ENCODE results near the gene RXRA. TPM values are rescaled to one million over a fixed set of nuclear protein-coding genes. Genes with fewer than 3 reads are reported as not detected.

The RXRA gene
- polyA plus RNA-seq, 1 experiment = 12.0 TPM

DNA sequence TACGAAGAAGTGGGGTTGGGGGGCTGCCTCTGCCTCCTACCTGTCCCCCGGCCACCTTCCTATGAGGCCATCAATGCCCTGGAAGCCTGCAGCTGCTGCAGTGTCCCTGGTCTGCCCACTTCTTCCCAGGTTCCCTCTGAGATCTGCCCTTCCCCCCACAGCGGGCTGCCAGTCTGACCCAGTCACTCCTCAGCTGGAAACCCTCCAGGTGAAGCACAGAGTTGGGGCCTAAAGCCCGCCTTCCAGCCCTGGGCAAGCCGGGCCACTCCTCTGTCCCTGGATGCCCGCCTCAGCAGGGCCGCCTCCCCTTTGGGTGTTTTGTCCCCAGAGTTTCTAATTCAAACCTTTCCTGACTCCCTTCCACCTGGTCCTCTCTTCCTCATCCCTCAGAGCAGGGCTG, 137.0 kb downstream of the RXRA start:
- ChIA-PET POLR2A (interaction anchor here (0.6 kb wide), 1 partner anchor 183 kb away, joined by 3 read pairs; no protein-coding TSS in a partner anchor), CTCF (interaction anchor here (0.6 kb wide), 1 partner anchor 44 kb away, joined by 3 read pairs; no protein-coding TSS in a partner anchor)
- TF ChIP-seq, protein P1, sequence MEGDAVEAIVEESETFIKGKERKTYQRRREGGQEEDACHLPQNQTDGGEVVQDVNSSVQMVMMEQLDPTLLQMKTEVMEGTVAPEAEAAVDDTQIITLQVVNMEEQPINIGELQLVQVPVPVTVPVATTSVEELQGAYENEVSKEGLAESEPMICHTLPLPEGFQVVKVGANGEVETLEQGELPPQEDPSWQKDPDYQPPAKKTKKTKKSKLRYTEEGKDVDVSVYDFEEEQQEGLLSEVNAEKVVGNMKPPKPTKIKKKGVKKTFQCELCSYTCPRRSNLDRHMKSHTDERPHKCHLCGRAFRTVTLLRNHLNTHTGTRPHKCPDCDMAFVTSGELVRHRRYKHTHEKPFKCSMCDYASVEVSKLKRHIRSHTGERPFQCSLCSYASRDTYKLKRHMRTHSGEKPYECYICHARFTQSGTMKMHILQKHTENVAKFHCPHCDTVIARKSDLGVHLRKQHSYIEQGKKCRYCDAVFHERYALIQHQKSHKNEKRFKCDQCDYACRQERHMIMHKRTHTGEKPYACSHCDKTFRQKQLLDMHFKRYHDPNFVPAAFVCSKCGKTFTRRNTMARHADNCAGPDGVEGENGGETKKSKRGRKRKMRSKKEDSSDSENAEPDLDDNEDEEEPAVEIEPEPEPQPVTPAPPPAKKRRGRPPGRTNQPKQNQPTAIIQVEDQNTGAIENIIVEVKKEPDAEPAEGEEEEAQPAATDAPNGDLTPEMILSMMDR (IDR thresholded peaks at IDR 0.05; ENCODE audit: insufficient read depth, low read depth, low read length) = no peak
- no peaks in the 10 kb centered on the region for H3K36me3 ChIP-seq (ENCODE audit: control insufficient read depth, insufficient read depth, low read length)
- no peak for DNase-seq (ENCODE audit: low read depth)
- H3K27me3 ChIP-seq (ENCODE audit: control insufficient read depth, insufficient read depth, low read length) = no peaks in the 10 kb centered on the region
- H3K4me3 ChIP-seq (ENCODE audit: low read depth, low read length) = no peak overlapping the region

DNA sequence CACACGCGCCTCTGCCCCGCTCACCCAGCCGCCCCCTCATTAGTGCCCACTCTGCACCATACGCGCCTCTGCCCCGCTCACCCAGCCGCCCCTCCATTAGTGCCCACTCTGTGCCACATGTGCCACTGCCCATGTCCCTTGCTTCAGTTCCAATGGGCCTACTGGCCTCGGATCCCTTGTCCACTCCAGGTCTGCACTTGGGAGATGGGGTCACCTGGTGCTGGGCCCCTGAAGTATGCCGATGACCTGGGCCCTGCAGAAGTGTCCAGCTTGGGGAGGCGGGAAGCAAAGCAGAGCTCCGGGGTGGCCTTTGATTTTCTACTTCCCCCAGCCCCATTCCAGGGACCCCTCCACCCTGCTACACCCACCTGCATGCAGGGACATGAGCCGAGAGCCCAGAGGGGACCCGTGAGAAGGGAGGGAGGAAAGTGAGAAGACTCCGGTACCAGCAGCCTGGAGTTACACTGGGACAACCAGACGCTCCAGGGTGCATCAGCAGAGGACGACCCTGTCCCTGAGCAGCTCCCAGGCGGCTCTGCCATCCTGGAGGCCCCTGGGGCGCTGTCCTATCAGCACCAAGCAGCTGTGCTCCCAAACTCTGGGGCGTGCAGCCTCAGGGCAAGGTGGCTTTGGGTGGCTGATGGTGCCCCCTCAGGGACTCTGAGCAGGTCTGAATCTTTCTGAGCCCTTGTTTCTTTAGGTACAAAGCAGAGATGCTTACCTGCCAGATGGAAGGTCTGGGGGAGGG, 140.8 kb downstream of the RXRA start:
- CTCF ChIA-PET = no interaction called here
- Histone ChIP-seq H3K36me3 (ENCODE audit: control insufficient read depth, insufficient read depth, low read length) (no peaks in the 10 kb centered on the region), H3K27me3 (ENCODE audit: control insufficient read depth, insufficient read depth, low read length) (no peaks in the 10 kb centered on the region), H3K4me3 (ENCODE audit: low read depth, low read length) (no peak overlapping the region)
- POLR2A ChIA-PET = no interaction called here
- no peak for DNase-seq (ENCODE audit: low read depth)
- TF ChIP-seq, protein P1 (IDR thresholded peaks at IDR 0.05; ENCODE audit: insufficient read depth, low read depth, low read length) = no peak

DNA sequence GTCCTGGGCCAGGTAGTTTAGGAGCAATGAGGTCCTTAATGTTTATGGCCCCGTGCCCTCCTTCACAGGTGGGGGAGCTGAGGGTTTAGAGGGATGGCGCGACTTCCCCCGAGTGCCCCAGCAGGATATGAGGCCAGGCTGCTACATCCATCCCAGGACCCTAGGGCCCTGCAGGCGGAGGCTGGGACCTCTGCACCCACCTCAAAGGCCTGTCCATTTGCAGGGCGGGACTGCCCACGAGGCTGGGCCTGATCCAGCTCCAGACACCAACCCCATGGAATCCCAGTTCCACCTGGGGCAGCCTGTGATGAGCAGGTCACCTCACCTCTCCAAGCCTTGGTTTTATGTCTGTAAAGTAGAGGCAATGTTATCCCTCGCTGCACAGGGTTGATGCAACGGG, 142.1 kb downstream of the RXRA start:
- Histone ChIP-seq H3K4me3 (ENCODE audit: low read depth, low read length) (no peak overlapping the region), H3K36me3 (ENCODE audit: control insufficient read depth, insufficient read depth, low read length) (no peaks in the 10 kb centered on the region), H3K27me3 (ENCODE audit: control insufficient read depth, insufficient read depth, low read length) (no peaks in the 10 kb centered on the region)
- DNase-seq (ENCODE audit: low read depth) = no peak
- POLR2A ChIA-PET = no interaction called here
- CTCF ChIA-PET = no interaction called here
- TF ChIP-seq, protein P1 (IDR thresholded peaks at IDR 0.05; ENCODE audit: insufficient read depth, low read depth, low read length) = no peak

DNA sequence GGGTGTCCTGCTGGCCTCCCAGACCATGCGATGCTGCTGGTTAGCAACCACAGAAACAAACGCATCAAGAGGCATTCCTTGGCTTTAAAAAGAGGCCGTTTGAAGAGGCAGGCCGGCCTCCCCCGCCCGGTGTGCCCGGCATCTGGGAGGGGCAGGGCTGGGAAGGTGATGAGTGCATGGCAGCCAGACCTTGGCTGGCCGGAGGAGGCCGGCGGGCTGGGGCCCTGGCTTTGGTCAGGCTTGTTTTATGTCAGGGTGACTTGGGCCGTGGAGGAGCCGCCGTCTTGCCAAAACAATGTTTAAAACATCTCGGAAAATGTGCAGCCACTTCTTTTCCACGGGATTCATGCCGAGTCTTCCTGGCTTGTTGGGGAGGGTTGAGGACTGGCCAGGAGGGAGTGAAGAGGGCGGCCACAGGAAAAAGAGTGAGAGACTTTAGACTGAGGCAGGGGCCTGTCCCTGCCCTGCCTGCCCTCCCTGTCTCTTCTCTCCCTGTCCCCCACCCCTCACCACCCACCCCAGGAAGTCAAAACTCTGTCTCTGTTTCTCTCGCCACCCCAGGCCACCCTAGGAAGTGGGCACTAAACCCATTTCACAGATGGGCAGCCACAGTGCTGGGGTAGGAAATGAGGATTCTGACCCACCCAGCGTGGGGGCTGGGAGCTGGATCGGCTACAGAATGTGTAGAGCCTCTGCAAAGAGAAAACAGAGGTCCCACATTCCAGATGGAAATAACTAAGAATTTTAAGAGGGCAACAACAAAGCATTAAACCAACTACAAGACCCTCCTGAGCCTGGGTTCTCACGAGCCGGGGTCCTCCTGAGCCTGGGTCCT, 143.0 kb downstream of the RXRA start:
- DNase-seq (ENCODE audit: low read depth) = no peak
- CTCF ChIA-PET = no interaction called here

DNA sequence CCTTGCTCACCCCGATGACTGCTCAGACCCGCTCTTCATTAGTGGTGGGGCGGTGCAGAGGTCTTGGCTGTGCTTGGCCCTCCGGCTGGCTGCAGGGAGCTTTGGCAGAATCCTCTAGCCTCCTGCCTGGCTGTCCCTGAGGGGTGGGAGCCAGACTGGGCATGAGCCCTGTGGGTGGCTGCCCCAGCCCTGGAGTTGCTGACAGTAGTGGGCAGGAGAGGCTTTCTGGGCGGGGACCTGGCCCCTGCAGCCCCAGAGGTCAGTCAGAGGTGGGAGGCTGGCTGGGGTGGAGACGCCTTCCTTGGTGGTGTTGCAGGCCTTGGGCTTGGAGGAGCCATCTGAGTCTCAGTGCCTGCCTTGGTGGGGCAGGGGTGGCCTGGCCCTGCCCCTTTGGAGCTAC, 146.0 kb downstream of the RXRA start:
- no peaks in the 10 kb centered on the region for H3K36me3 ChIP-seq (ENCODE audit: control insufficient read depth, insufficient read depth, low read length)
- no peaks in the 10 kb centered on the region for H3K27me3 ChIP-seq (ENCODE audit: control insufficient read depth, insufficient read depth, low read length)
- CTCF ChIA-PET = interaction anchor here (0.6 to 0.8 kb wide), 3 partner anchors 164 to 301 kb away, joined by 3 read pairs; no protein-coding TSS in a partner anchor
- DNase-seq (ENCODE audit: low read depth) = no peak
- POLR2A ChIA-PET = no interaction called here
- no peak overlapping the region for H3K4me3 ChIP-seq (ENCODE audit: low read depth, low read length)
- TF ChIP-seq, protein P1 (IDR thresholded peaks at IDR 0.05; ENCODE audit: insufficient read depth, low read depth, low read length) = no peak

More for the DNA sequence above, 143.0 kb downstream of the RXRA start:
- Histone ChIP-seq H3K4me3 (ENCODE audit: low read depth, low read length) (no peak overlapping the region), H3K36me3 (ENCODE audit: control insufficient read depth, insufficient read depth, low read length) (no peaks in the 10 kb centered on the region), H3K27me3 (ENCODE audit: control insufficient read depth, insufficient read depth, low read length) (no peaks in the 10 kb centered on the region)
- TF ChIP-seq, protein P1 (IDR thresholded peaks at IDR 0.05; ENCODE audit: insufficient read depth, low read depth, low read length) = no peak
- POLR2A ChIA-PET = no interaction called here
